GM12892 (cell line): Measurements from ENCODE around the gene WFDC5.

Source experiments
- POLR2A ChIP-seq: IDR thresholded peaks from 2 replicates; pipeline ENCODE4 v1.6.1; 2011; ENCODE audit warnings: low read depth, low read length, control low read depth
- POLR2AphosphoS5 ChIP-seq: IDR thresholded peaks from 2 replicates; pipeline ENCODE4 v1.6.1; 2011; ENCODE audit warnings: low read depth, low read length, control low read depth
- TAF1 ChIP-seq: IDR thresholded peaks from 2 replicates; pipeline ENCODE4 v1.6.1; 2011; ENCODE audit warnings: low read depth, mild to moderate bottlenecking, control low read depth, low read length, borderline replicate concordance

DNA sequence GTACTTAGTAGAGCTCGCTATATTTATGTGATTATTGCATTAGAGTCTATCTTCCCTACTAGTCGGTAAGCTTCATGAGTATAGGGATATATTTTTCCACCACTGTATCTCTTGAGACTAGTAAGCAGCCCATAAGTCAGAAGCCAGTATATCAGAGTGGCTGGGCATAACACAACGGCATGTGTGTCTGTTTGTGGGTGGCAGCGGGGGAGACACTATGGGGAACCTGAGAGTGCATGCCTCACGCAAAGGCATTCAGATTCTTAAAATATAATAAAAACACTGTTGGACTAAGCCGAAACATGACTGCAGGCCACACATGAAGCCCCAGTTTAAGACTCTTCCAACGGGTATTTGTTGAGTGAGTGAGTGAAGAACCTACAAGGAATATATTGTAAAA lies 22.1 kb downstream of the WFDC5 start:
- TF ChIP-seq TAF1 (no peak), POLR2A (no peak), POLR2AphosphoS5 (no peak)
